Psoas muscle (tissue), 8 donors: ENCODE results near the gene NARF. TPM values are rescaled to one million over a fixed set of nuclear protein-coding genes. Genes with fewer than 3 reads are reported as not detected.

Experiments used
- ATAC-seq, 4 donors: fragments of 200-7000 bp; cut with Tn5 transposase; one replicate each; pipeline ENCODE4 v1.9.1; 2020; ENCODE audit warnings: moderate library complexity in 3 of 4, mild to moderate bottlenecking in 2 of 4
- DNase-seq, 2 donors: peaks; one replicate each; pipeline ENCODE4 v3.0.0-alpha.2; 2020
- H3K27ac ChIP-seq: fragments of 200-600 bp; one replicate; pipeline ENCODE4 v1.8.0; 2022
- H3K27me3 ChIP-seq, 3 donors: fragments of 200-600 bp in 1 of 3; one replicate each; pipeline versions ENCODE4 v1.6.1 to v1.8.0; 2013 to 2022; ENCODE audit warnings: low read length in 2 of 3, mild to moderate bottlenecking in 2 of 3, moderate library complexity in 1 of 3; ENCODE audit not compliant: insufficient read depth in 3 of 3
- H3K36me3 ChIP-seq, 2 donors: fragments of 200-600 bp in 1 of 2; one replicate each; pipeline versions ENCODE4 v1.6.1 to v1.8.0; 2013 to 2022; ENCODE audit warnings: low read depth in 1 of 2, mild to moderate bottlenecking in 1 of 2, moderate library complexity in 1 of 2; ENCODE audit not compliant: insufficient read depth in 1 of 2
- H3K4me1 ChIP-seq: fragments of 200-600 bp; one replicate; pipeline ENCODE4 v1.8.0; 2022
- H3K4me3 ChIP-seq: fragments of 200-600 bp; one replicate; pipeline ENCODE4 v1.8.0; 2022; ENCODE audit warnings: mild to moderate bottlenecking
- H3K9me3 ChIP-seq: fragments of 200-600 bp; one replicate; pipeline ENCODE4 v1.8.0; 2022
- WGBS, 3 donors: extraction: QIAGEN DNeasy Blood & Tissue Kit; methylation state at CpG; one replicate each; pipeline versions ENCODE4 v1.1.6 to v1.1.7; 2013; 5-methylcytosine and 5-hydroxymethylcytosine counted together
- intact Hi-C, 2 donors: fragments of 100-400 bp; cut with DNase I; formaldehyde crosslinking; loops; one replicate each; pipeline versions ENCODE4 v1.11.0 to v1.14.2; 2022
- polyA plus RNA-seq, 3 donors: library from polyadenylated mRNA; stranded (reverse); fragments of 200-250 nt; gene quantifications; one replicate each; pipeline ENCODE4 v1.2.3, GENCODE V29; 2013
- total RNA-seq, 4 donors: library from RNA; stranded (reverse); fragmentation: NEBNext Ultra II Directional in 2 of 4; extraction: Animal tissue kit (Norgen Biotek cat#: 25700) in 2 of 4; gene quantifications; one replicate each; pipeline versions ENCODE4 v1.2.1 to v1.2.4, GENCODE V29; 2021 to 2023
- TF ChIP-seq, protein P1 (sequence below): fragments of 200-600 bp; IDR thresholded peaks from one replicate; pipeline ENCODE4 v1.8.0; 2022; ENCODE audit warnings: antibody characterized with exemption
- donor health status: healthy with polysubstance abuse.
- donor health status: DM: no; HTN: no; CAD: no; lungs with moderate emphysema.
- donor health status: Bipolar disorder and iron deficiency.
- donor health status: healthy.
- donor health status: DM: yes; HTN: yes; CAD: no.
- donor health status: DM: no; HTN: no; CAD: no.
- donor health status: DM: no; HTN: no; CAD: no.
- donor health status: DM: yes; HTN: yes; CAD: no.

The NARF gene
- total and polyA plus RNA-seq, 7 donors, result 32.8 to 129 (median 43.1) TPM

DNA sequence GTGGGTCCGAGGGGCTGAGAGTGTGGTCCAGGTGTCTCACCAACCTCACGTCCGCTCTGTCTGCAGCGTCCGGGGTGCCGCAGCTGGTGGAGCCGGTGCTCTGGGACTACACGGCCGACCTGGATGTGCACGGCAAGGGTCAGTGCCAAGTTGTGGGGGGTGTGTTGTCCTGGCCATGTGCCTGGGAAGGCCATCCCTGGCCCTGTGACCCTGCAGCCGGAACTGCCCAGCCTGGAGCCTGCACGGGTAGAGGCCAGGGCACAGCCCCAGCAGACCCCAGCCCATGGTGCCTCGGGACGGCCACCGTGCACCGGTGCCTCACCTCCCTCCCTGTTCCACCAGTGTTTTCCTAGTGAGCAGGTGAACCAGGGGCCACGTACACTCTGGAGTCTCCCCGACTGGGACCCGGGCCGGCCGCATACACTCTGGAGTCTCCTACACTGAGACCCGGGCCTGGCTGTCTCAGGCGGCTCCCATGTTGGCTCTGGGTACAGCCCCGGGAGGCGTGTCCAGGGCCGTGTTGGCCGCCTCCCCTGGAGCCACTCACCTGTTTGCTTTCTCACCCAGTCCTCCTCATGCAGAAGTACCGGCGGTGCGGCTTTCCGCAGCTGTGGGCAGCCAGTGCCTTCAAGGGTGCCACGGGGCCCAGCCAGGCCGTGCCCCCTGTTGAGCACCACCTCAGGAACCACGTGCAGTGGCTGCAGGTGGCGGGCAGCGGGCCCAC lies 21.8 kb upstream of the NARF start:
- peaks cover 0 to 75% of the 10 kb centered on the region in 2 donors for H3K36me3 ChIP-seq
- WGBS, 3 donors, result 80 to 88% (median 83%) methylated on average over 35 to 36 of the region's 36 CpGs
- DNase-seq, result no peak

DNA sequence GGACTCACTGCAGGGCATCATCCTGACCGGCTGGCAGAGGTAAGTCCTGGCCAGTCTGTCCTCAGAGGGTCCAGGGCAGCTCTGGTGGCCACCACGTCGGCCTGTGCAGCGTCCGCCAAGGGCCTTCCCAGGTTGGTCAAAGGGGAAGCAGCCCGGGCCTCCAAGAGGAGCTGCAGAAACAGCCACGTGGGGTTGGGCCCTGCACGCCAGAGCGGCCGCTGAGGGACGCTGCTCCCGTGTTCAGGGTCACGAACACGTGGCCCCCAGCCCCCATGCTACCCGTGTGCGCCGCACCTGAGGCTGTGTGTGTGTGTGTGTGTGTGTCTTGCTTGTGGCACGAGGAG lies 21.2 kb upstream of the NARF start:
- ATAC-seq (no peak), DNase-seq (no peak)
- no peaks in the 10 kb centered on the region for H3K27me3 ChIP-seq
- intact Hi-C loops, result no loop called here
- TF ChIP-seq, protein P1, sequence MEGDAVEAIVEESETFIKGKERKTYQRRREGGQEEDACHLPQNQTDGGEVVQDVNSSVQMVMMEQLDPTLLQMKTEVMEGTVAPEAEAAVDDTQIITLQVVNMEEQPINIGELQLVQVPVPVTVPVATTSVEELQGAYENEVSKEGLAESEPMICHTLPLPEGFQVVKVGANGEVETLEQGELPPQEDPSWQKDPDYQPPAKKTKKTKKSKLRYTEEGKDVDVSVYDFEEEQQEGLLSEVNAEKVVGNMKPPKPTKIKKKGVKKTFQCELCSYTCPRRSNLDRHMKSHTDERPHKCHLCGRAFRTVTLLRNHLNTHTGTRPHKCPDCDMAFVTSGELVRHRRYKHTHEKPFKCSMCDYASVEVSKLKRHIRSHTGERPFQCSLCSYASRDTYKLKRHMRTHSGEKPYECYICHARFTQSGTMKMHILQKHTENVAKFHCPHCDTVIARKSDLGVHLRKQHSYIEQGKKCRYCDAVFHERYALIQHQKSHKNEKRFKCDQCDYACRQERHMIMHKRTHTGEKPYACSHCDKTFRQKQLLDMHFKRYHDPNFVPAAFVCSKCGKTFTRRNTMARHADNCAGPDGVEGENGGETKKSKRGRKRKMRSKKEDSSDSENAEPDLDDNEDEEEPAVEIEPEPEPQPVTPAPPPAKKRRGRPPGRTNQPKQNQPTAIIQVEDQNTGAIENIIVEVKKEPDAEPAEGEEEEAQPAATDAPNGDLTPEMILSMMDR, result no peak
- H3K9me3 ChIP-seq, result no peaks in the 10 kb centered on the region
- WGBS, 3 donors, result 90 to 96% (median 90%) methylated on average over 18 of the region's 18 CpGs
- H3K4me3 ChIP-seq, result no peak overlapping the region
- H3K36me3 ChIP-seq, result peaks cover 0 to 75% of the 10 kb centered on the region in 2 donors
- no peak overlapping the region for H3K27ac ChIP-seq
- no peaks in the 10 kb centered on the region for H3K4me1 ChIP-seq

More for the DNA sequence above, 21.8 kb upstream of the NARF start:
- no peak for ATAC-seq
- no peak overlapping the region for H3K4me3 ChIP-seq
- intact Hi-C loops, result no loop called here
- H3K9me3 ChIP-seq, result no peaks in the 10 kb centered on the region
- no peaks in the 10 kb centered on the region for H3K4me1 ChIP-seq
- H3K27me3 ChIP-seq, result no peaks in the 10 kb centered on the region
- TF ChIP-seq, protein P1, result no peak
- no peak overlapping the region for H3K27ac ChIP-seq

DNA sequence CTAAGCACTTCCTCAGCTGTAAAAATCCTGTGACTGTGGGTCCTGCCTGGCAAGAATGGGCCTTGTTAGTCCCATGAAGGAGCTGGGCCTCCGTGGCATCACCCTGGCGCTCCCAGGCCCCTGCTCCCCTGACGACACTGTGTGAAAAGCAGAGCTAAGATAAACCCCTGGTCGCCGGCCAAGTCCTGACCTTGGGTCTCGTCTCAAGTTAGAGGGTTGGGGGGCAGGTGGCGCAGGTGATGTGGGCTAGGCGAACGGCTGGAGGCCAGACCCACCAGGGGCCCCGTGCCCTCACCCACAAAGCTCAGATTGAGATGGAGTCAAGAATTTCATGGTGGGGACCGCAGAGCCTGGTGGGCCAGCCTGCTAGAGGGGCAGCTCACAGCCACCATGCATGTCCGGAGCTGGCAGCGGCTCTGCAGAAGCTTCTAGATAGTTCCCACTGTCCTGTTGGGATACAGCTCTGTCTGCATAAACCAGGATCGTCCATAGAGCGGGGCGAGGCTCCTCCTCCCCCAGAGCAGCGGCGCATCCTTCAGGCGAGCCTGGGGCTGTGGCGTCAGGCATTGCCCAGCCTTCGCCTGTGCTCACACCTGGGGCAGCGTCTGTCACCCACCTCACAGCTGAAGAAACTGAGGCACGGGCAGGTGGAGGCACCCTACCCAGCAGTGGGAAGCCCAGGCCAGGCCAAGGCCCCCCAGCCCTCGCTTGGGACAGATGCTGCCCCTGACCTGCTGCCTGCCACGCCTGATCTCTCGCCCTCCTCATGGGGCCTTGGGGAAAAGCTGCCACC lies 19.9 kb upstream of the NARF start:
- peaks cover 0 to 80% of the 10 kb centered on the region in 2 donors for H3K36me3 ChIP-seq
- TF ChIP-seq, protein P1, result no peak
- H3K9me3 ChIP-seq, result no peaks in the 10 kb centered on the region
- no peaks in the 10 kb centered on the region for H3K4me1 ChIP-seq
- no peaks in the 10 kb centered on the region for H3K27me3 ChIP-seq
- no peak overlapping the region for H3K27ac ChIP-seq
- ATAC-seq (no peak), DNase-seq (no peak)
- WGBS, 3 donors, result 87 to 94% (median 89%) methylated on average over 26 of the region's 26 CpGs
- H3K4me3 ChIP-seq, result no peak overlapping the region
- intact Hi-C loops, result no loop called here

DNA sequence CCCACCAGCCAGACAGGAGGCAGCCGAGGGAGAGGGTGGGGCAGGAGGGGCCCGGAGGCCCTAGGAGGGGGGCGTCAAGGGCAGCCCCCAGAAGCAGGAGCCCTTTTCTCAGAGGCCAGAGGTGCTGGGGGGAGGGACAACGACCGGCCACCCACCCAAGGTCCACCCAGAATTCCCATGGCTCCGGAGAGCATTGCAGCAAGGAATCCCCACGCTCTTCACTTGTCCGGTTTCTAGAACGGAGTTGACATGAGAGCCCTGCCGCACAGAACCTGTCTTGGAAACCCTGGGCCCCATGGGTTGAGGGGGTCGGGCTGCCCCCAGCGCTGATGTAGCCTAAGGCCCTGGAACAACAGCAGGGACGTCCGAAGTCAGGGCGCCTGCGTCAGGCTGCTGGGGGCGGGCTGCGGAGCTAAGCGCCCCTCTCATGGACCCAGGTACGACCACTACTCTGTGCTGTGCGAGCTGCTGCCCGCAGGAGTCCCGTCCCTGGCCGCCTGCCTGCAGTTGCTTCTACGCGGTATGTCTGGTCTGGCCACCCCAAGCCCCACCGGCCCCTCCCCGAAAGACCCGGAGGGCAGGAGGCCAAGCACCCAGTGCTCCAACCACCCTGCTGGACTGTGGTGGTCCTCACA lies 19.2 kb upstream of the NARF start:
- no peaks in the 10 kb centered on the region for H3K4me1 ChIP-seq
- DNase-seq, result no peak
- H3K36me3 ChIP-seq, result peaks cover 0 to 78% of the 10 kb centered on the region in 2 donors
- TF ChIP-seq, protein P1, result no peak
- no peaks in the 10 kb centered on the region for H3K27me3 ChIP-seq
- intact Hi-C loops, result no loop called here
- H3K27ac ChIP-seq, result no peak overlapping the region
- H3K9me3 ChIP-seq, result no peaks in the 10 kb centered on the region
- 89 to 92% (median 90%) methylated on average over 29 of the region's 29 CpGs for WGBS, 3 donors
- no peak overlapping the region for H3K4me3 ChIP-seq
- no peak for ATAC-seq
